SK-MEL-5 (cell line): ENCODE data around the gene ZNF213. TPM values are rescaled to one million over a fixed set of nuclear protein-coding genes. Genes with fewer than 3 reads are reported as not detected.

Source experiments
- DNase-seq: peaks from one replicate; pipeline ENCODE4 v3.0.0-alpha.2; 2016; ENCODE audit warnings: low read depth, low spot score
- in situ Hi-C: cut with HindIII; loops from 2 replicates; pipeline ENCODE4 v1.10.0; 2016; ENCODE audit warnings: low sequenced_read_pairs, high pct_unique_total_duplicates, low pct_unique_long_range_greater_than_20kb
- polyA plus RNA-seq, 2 experiments: library from polyadenylated mRNA; depleted of rRNA; stranded (reverse); fragments of >200 nt; gene quantifications; 2 replicates each; pipeline ENCODE4 v1.2.3, GENCODE V29; 2015
- total RNA-seq: library from RNA; depleted of rRNA; stranded (reverse); fragments of >200 nt; shearing (Covaris generic); gene quantifications from 2 replicates; pipeline ENCODE4 v1.2.3, GENCODE V29; 2014; rRNA removed

ZNF213 gene
- total RNA-seq, result 0.85 and 1.8 TPM in 2 replicates
- polyA plus RNA-seq (2015; cell fraction: cytosol; rRNA removed), result 8.9 and 11.2 TPM in 2 replicates
- polyA plus RNA-seq (2015; cell fraction: nucleus; rRNA removed), result 10.4 and 15.7 TPM in 2 replicates

DNA sequence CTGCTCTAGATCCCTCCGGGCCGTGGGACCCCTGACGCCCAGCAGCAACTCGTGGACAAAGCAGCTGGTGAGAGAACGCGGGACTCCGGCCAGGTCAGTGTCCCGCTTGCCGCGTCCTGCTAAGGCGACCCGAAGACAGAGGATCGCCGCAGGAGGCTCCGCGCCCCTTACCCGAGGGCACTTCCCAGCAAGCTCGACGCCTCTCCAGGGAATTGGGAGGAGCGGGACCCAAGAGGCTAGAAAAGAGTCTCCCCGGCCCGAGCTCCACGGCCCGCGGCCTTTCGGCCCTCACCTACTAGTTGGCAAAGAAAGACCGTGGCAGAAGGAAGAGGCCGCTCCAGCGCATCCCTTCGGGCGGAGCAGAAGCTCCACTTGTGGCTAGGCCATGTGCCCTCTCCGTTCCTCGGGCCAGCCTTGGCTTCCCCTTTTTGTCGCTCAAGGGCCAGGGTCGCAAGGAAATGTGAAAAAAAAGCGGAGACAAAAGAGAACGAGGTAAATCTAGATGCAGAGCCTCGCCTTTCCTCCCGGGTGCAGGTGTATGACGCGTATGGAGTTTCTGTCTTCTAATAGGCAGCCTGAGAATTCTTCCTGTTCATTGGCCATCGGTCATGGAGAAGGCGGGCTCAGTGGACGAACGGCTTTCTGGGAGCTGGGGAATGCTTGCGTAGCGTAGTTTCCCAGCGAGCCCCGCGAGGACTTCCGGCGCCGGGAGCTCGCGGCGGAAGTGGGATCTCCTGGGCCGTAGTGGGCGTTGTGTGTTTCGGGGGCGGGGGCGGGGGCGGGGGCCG lies at the start of gene ZNF213:
ZNF213 (plus strand) TSS at position 692 of the 788 bp plus-strand sequence. CDS start 2,252 bp downstream, outside the sequence.
- peak; percentile 98 for DNase-seq
- in situ Hi-C loops, result no loop called here

- DNase-seq, result no peak
- in situ Hi-C loops, result no loop called here
Measured at GRCh38 chr16:3085868-3086595, 48.8 kb upstream of the ZNF213 start.

DNA sequence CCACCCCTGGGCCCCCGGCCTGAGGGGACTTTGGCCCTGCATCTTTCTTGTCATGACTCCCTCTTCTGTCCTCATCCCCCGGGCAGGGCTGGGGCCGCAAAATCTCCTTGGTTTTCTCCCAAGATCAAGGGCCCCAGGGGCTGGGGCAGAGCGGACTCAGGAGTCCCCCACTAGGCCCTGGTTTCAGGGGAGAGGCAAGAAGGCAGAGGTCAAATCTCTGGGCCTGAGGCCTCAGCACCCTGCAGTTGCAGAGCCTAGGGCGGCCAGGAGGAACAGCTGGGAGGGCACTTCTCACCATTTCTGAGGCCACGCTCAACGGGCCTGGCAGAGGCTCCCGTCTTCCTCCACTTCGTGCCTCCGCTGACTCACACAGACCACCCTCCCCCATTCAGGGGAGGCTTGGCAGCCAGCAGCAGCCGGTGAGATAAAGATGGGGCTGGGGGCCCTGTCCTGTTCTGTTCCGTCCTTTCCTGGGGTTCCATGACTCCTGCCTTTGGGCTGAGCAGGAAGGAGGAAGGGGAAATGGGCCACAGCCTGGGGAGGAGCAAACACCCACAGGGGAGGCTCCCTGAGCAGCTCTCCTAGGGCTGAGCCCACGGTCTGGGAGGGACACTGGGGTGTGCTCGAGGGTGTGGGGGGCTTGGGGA lies 48.1 kb upstream of the ZNF213 start:
- in situ Hi-C loops, result no loop called here
- DNase-seq, result no peak

DNA sequence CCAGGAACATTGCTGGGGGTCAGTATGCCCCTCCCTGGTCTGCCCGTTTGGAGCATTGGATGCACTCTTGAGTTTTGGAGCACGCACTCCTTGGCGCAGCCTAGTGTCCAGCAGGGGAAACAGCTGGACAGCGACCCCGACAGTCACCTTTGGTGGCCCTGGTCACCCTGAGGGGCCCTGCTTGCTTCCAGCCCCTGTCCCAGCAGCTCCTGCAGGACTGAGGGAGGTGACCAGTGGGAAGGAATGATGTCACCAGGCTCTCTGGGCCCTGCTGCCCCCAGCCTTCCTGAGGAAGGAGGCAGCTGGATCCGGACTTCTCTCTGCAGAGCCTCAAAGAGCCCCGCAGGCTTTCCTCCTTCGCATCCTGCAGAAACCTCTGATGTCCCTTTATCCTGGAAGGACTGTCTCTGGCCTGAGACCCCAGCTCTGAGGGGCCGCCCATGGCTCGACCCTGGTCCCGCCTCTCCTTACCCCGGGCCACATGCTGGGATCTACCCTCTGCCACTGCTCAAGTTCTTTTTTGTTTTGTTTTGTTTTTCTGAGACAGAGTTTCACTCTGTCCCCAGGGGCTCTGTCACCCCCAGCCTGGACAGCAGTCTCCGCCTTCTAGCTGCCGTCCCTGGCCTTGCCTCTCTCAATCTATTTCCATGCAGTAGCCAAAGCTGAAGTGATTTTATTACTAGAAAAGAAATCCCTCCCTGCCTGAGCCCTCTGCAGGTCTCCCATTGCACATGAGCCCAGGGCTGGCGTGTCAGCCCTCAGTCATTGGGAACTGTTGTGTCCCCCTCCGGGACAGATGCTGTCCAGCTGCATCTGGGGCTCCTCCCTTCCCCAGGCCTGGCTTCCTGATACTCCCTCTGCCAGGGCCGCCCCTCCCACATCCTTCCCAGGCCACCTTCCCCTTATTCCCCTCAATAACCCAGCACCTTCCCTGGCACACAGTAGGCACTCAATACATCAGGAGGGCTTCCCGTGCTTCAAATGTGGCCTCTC lies 47.3 kb upstream of the ZNF213 start:
- DNase-seq, result no peak
- in situ Hi-C loops, result no loop called here

DNA sequence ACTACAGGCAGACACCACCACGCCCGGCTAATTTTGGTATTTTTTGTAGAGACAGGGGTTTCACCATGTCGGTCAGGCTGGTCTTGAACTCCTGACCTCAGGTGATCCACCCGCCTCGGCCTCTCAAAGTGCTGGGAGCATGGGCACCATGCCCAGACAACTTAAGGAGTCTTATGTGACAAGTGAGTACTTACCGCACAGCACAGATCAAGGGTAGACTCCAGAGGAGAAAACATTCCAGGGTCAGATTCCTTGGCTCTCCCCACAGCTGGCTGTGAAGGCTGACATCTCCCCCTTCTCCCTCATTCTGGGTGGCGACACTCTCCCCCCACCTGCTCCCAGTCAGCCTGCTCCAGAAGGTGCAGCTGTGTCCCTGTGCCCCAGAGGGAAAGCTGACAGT lies 46.4 kb upstream of the ZNF213 start:
- in situ Hi-C loops, result no loop called here
- DNase-seq, result no peak

DNA sequence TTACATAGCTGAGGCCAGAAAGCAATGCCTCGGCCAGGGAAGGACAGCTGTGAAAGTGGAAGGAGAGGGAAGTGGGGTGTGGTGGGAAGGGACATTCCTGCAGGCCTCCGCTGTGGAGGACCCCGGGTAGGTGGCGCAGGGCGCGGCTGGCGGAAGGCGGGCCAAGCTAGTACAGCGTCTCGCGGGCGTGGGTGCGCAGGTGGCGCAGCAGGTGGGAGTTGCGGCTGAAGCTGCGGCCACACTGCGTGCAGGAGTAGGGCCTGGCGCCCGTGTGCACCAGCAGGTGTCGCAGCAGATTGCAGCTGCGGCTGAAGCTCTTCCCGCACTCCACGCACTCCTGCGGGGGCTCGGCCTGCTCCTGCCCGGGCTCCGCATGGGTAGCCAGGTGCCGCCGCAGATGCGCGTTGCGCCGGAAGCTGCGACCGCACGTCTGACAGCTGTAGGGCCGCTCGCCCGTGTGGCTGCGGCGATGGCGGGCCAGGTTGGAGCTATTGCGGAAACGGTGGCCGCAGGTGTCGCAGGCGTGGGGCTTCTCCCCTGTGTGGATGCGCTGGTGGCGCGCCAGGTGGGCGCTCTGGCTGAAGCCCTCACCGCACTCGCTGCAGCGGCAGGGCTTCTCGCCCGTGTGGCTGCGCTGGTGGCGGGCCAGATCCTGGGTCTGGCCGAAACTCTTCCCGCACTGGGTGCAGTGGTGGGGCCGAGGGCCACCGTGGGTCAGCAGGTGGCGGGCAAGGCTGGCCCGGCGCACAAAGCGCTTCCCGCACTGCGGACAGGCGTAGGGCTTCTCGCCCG lies 45.7 kb upstream of the ZNF213 start:
- DNase-seq, result no peak
- in situ Hi-C loops, result no loop called here

GRCh38 chr16:3089717-3090592 lies 44.9 kb upstream of the ZNF213 start:
- no peak for DNase-seq
- in situ Hi-C loops, result no loop called here

DNA sequence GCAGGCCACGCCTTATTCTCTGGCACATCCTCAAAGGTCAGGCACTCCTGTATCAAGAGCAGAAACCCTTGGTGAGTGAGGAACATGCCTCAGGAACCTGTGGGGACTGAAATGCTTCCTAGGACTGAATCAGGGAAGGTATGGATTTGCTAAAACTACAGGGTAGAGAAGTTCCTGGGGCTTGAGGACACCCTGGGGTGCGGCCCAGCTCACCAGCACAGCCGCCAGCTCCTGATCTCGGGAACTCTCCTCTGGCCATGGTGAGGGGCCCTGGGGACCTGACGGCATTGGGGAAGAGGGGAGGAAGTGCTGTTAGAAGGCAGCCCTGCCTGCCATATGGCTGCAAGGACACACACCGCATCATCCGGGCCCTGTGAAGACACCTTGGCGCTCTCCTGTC lies 43.3 kb upstream of the ZNF213 start:
- in situ Hi-C loops, result no loop called here
- no peak for DNase-seq

GRCh38 chr16:3092501-3092941 lies 42.3 kb upstream of the ZNF213 start:
- DNase-seq, result no peak
- in situ Hi-C loops, result no loop called here

DNA sequence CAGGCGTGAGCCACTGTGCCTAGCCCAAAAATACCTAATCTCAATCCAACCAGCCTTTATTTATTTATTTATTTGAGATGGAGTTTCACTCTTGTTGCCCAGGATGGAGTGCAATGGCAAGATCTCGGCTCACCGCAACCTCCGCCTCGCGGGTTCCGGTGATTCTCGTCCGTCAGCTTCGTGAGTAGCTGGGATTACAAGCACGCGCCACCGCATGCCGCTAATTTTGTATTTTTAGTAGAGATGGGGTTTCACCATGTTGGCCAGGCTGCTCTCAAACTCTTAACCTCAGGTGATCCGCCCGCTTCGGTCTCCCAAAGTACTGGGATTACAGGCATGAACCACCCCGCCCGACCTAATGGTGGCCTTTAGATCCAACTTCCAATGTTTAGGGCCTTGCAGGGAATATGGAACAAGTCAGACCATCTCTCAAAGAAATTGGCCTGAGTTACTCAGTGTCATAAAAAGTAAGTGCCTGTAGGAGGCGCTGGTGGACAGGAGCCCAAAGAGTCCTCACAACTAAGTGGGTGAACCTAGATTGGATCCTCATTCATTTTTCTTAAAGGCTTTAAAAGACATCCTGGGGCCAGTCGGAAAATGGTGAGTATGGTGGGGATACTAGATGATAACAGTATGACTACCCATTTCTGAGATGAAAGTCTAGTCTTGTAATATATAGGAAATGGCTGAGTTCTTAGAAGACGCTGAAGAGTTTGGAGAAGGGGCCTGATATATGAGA lies 40.4 kb upstream of the ZNF213 start:
- DNase-seq, result peak; percentile 81
- in situ Hi-C loops, result no loop called here

GRCh38 chr16:3095869-3096268 lies 39.0 kb upstream of the ZNF213 start:
- in situ Hi-C loops, result no loop called here
- DNase-seq, result peak; percentile 45

- in situ Hi-C loops, result no loop called here
Measured at GRCh38 chr16:3096362-3096761, 38.5 kb upstream of the ZNF213 start.

GRCh38 chr16:3097266-3097665 lies 37.6 kb upstream of the ZNF213 start:
- DNase-seq, result no peak
- in situ Hi-C loops, result no loop called here

More at GRCh38 chr16:3096362-3096761, 38.5 kb upstream of the ZNF213 start:
- DNase-seq, result no peak

DNA sequence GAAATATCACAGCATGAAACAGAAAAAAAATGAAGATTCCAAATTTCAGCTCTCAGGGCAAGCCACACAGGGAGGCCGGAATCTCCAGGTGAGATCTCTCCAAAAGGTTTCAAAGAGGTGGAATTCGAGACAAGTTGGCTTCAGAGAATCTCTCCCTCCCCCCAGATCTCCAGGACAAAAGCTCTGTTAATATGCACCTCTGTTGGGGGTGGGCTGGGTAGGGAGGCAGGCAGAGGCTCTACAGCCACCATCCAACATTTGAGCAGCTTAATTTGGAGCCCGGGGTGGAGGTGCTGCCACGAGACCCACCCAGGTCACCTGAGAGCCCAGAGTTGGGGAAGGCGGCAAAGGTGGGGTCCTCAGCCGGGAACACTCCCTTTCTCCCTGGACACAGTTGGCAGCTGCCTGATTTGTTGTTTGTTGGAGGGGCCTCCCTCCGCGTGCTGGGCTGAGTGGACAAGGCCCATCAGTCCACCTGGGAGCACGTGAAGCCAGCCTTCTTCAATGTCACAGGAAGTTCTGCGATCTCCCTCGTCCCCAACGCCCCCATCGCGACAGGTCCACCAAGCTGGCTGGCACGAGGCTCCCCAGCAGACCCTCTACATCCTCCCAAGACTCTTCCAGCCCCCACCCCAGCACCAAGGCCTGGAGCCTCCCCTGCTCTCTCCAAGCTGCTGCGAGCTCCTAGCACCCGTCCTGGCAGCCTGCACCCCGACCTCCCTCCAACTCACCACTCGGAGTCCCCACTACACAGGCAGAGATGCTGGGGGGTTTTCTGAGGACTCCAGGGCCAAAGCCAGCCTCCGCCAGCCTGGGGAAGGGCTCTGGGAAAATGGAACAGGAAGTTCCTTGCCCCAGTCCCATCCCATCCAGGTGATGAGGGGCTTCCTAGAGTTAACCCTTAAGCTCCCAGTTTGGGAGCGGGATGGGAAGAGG lies 36.1 kb upstream of the ZNF213 start, which contains the start of gene ZSCAN10:
ZSCAN10 (minus strand) TSS at position 836 of the 936 bp plus-strand sequence. CDS start 6,357 bp downstream, outside the sequence.
- in situ Hi-C loops, result no loop called here
- no peak for DNase-seq
